IMR-90 (cell line): ENCODE data around the gene PLXDC2. TPM values are rescaled to one million over a fixed set of nuclear protein-coding genes. Genes with fewer than 3 reads are reported as not detected.

ENCODE experiments used
- ATAC-seq: fragments of 200-7000 bp; cut with Tn5 transposase; 2 replicates; pipeline ENCODE4 v1.9.1; 2020; ENCODE audit warnings: low read depth, mild to moderate bottlenecking, moderate library complexity
- BruUV-seq: library from RNA; stranded (reverse); fragments of 400-500 nt; replicated peaks from 2 replicates; lab custom pipeline; 2021; lab: Mats Ljungman, UMichigan
- CTCF ChIA-PET: fragments of 300-600 bp; formaldehyde crosslinking; extraction: SDS; loops from one replicate; lab custom pipeline; 2021; ENCODE audit warnings: antibody characterized with exemption; lab: Yijun Ruan, JAX
- POLR2A ChIA-PET: fragments of 300-600 bp; sonication (Branson Sonifier 250); formaldehyde crosslinking; loops from one replicate; lab custom pipeline; 2022; ENCODE audit warnings: antibody characterized with exemption; ENCODE audit not compliant: unreplicated experiment; lab: Charles Lee
- DNase-seq: peaks from one replicate; pipeline ENCODE4 v3.0.0; 2013
- H2AFZ ChIP-seq: replicated peaks from 2 replicates; pipeline ENCODE3; 2013; ENCODE audit warnings: low read length, mild to moderate bottlenecking; ENCODE audit not compliant: poor library complexity
- H2AK5ac ChIP-seq: 2 replicates; pipeline ENCODE4 v1.6.1; 2013; ENCODE audit warnings: low read depth, low read length, inconsistent platforms
- H2AK9ac ChIP-seq: replicated peaks from 2 replicates; pipeline ENCODE3; 2013; ENCODE audit warnings: mild to moderate bottlenecking, low read depth, low read length, moderate library complexity; ENCODE audit not compliant: poor library complexity
- H2BK120ac ChIP-seq: 2 replicates; pipeline ENCODE4 v1.6.1; 2013; ENCODE audit warnings: low read depth, low read length, inconsistent platforms
- H2BK15ac ChIP-seq: 3 replicates; pipeline ENCODE4 v1.6.1; 2013; ENCODE audit warnings: low read depth, low read length, inconsistent platforms
- H2BK20ac ChIP-seq: 2 replicates; pipeline ENCODE4 v1.6.1; 2013; ENCODE audit warnings: low read depth, mild to moderate bottlenecking, inconsistent platforms, low read length, moderate library complexity
- H2BK5ac ChIP-seq: 2 replicates; pipeline ENCODE4 v1.6.1; 2013; ENCODE audit warnings: mild to moderate bottlenecking, low read depth, low read length, inconsistent platforms; ENCODE audit not compliant: poor library complexity, severe bottlenecking
- H3K14ac ChIP-seq: replicated peaks from 2 replicates; pipeline ENCODE4 v1.6.1; 2013; ENCODE audit warnings: low read depth, low read length, inconsistent platforms
- H3K18ac ChIP-seq: 2 replicates; pipeline ENCODE4 v1.6.1; 2013; ENCODE audit warnings: low read depth, low read length, control low read depth
- H3K23ac ChIP-seq: 2 replicates; pipeline ENCODE4 v1.6.1; 2013; ENCODE audit warnings: low read depth, low read length, inconsistent platforms
- H3K27ac ChIP-seq: 2 replicates; pipeline ENCODE4 v1.5.1; 2013; ENCODE audit warnings: mild to moderate bottlenecking, control low read depth, low read length; ENCODE audit not compliant: insufficient read depth
- H3K27me3 ChIP-seq: 2 replicates; pipeline ENCODE4 v1.6.1; 2013; ENCODE audit warnings: low read length; ENCODE audit not compliant: control insufficient read depth, insufficient read depth
- H3K36me3 ChIP-seq: 2 replicates; pipeline ENCODE4 v1.6.1; 2013; ENCODE audit warnings: low read length, mixed read lengths; ENCODE audit not compliant: control insufficient read depth, insufficient read depth
- H3K4ac ChIP-seq: 2 replicates; pipeline ENCODE4 v1.6.1; 2013; ENCODE audit warnings: low read depth, low read length, inconsistent platforms
- H3K4me1 ChIP-seq: 2 replicates; pipeline ENCODE4 v1.6.1; 2013; ENCODE audit warnings: low read length, mixed read lengths; ENCODE audit not compliant: control insufficient read depth, insufficient read depth
- H3K4me2 ChIP-seq: 2 replicates; pipeline ENCODE4 v1.6.1; 2013; ENCODE audit warnings: low read depth, mild to moderate bottlenecking, control low read depth, low read length, moderate library complexity
- H3K4me3 ChIP-seq: 2 replicates; pipeline ENCODE4 v1.5.1; 2013; ENCODE audit warnings: low read depth, mild to moderate bottlenecking, control low read depth, low read length, moderate library complexity; ENCODE audit not compliant: insufficient read depth
- H3K56ac ChIP-seq: 2 replicates; pipeline ENCODE4 v1.6.1; 2013; ENCODE audit warnings: low read length, inconsistent platforms; ENCODE audit not compliant: insufficient read depth; ENCODE audit errors: extremely low read depth
- H3K79me1 ChIP-seq, 2 experiments: 2 replicates each; pipeline ENCODE4 v1.6.1; 2013; ENCODE audit warnings: low read length in 2 of 2, inconsistent platforms in 1 of 2, low read depth in 1 of 2
- H3K9ac ChIP-seq: 2 replicates; pipeline ENCODE4 v1.6.1; 2013; ENCODE audit warnings: low read depth, low read length, control low read depth
- H3K9me1 ChIP-seq: 2 replicates; pipeline ENCODE4 v1.6.1; 2013; ENCODE audit warnings: low read length, inconsistent platforms; ENCODE audit not compliant: insufficient read depth
- H3K9me3 ChIP-seq: 2 replicates; pipeline ENCODE4 v1.6.1; 2013; ENCODE audit warnings: low read length; ENCODE audit not compliant: control insufficient read depth, insufficient read depth
- H4K20me1 ChIP-seq: 2 replicates; pipeline ENCODE4 v1.6.1; 2013; ENCODE audit warnings: low read length, inconsistent platforms; ENCODE audit not compliant: insufficient read depth
- H4K5ac ChIP-seq: 2 replicates; pipeline ENCODE4 v1.6.1; 2013; ENCODE audit warnings: mild to moderate bottlenecking, low read depth, low read length, control low read depth
- H4K8ac ChIP-seq, 2 experiments: 2 replicates each; pipeline ENCODE4 v1.6.1; 2013; ENCODE audit warnings: low read depth in 2 of 2, low read length in 2 of 2, control low read depth in 1 of 2, inconsistent platforms in 1 of 2
- H4K91ac ChIP-seq: 2 replicates; pipeline ENCODE4 v1.6.1; 2013; ENCODE audit warnings: low read depth, low read length, inconsistent platforms; ENCODE audit not compliant: insufficient read depth
- BHLHE40 ChIP-seq: fragments of 150-350 bp; IDR thresholded peaks from 2 replicates; pipeline ENCODE4 v1.6.1; 2016; ENCODE audit warnings: mild to moderate bottlenecking, low read depth, low read length
- CEBPB ChIP-seq: IDR thresholded peaks from 2 replicates; pipeline ENCODE4 v1.6.1; 2012; ENCODE audit warnings: low read depth, low read length, improper control_type of control experiment
- FOS ChIP-seq: fragments of 150-350 bp; IDR thresholded peaks from 2 replicates; pipeline ENCODE4 v1.6.1; 2016; ENCODE audit warnings: low read depth, low read length
- RAD21 ChIP-seq: IDR thresholded peaks from 2 replicates; pipeline ENCODE4 v1.6.1; 2012; ENCODE audit warnings: low read length, improper control_type of control experiment
- RCOR1 ChIP-seq: IDR thresholded peaks from 2 replicates; pipeline ENCODE4 v1.6.1; 2012; ENCODE audit warnings: mild to moderate bottlenecking, low read length, improper control_type of control experiment; ENCODE audit not compliant: insufficient replicate concordance
- RFX5 ChIP-seq: IDR thresholded peaks from 2 replicates; pipeline ENCODE4 v1.8.0; 2012; ENCODE audit warnings: low read depth, mild to moderate bottlenecking, low read length, moderate library complexity
- WGBS, 2 experiments: methylation state at CpG; one replicate each; pipeline versions ENCODE4 v1.1.5 to v1.1.7; 2013; ENCODE audit warnings: missing lambda C conversion rate in 2 of 2; ENCODE audit not compliant: insufficient read length in 1 of 2; ENCODE audit errors: extremely low coverage in 2 of 2; 5-methylcytosine and 5-hydroxymethylcytosine counted together
- dilution Hi-C: fragments of 300-500 bp; cut with HindIII; formaldehyde crosslinking; loops from one replicate; pipeline ENCODE4 v1.14.3; 2018; ENCODE audit warnings: low sequenced_read_pairs; ENCODE audit not compliant: unreplicated experiment
- in situ Hi-C: fragments of 300-500 bp; cut with MboI; formaldehyde crosslinking; loops from 3 replicates; pipeline ENCODE4 v1.14.3; 2019; ENCODE audit warnings: low sequenced_read_pairs, inconsistent platforms, mixed read lengths
- intact Hi-C: fragments of 100-400 bp; cut with micrococcal nuclease; formaldehyde crosslinking; loops from 2 replicates; pipeline ENCODE4 v1.10.0; 2022
- polyA plus RNA-seq, 3 experiments: library from polyadenylated mRNA; depleted of rRNA; stranded (reverse); fragments of >200 nt; gene quantifications; 2 replicates each; pipeline ENCODE4 v1.2.3, GENCODE V29; 2012; ENCODE audit warnings: low replicate concordance in 1 of 3
- total RNA-seq: library from RNA; depleted of rRNA; stranded (reverse); fragments of >200 nt; gene quantifications from 2 replicates; pipeline ENCODE4 v1.2.3, GENCODE V29; 2012

PLXDC2 gene
- total and polyA plus RNA-seq, 2 of the 4 experiments (the other 2 are of a cell fraction): 3.2 to 6.1 TPM

DNA sequence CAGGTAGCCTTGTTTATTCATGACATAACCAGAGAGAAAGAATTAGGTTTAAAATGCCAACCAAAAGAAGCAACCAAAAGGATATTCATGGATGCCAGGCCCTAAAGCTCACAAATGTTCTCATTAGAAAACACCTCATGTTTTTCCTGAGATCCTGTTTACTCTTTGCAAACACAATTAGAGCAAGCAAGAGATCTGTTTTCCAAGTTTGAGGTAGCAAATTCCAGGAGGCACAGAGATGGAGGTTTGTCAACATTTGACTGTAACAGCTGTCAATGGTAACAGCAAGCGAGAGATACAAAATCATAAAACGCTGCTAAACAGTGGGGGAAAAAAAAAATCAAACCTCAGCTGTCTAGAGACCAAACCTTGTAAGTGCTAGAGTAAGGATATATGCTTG, 182.2 kb downstream of the PLXDC2 start:
- TF ChIP-seq FOS: no peak
- no peak for TF ChIP-seq RCOR1
- TF ChIP-seq BHLHE40: no peak
- TF ChIP-seq RAD21: no peak
- TF ChIP-seq CEBPB: no peak
- no peak for TF ChIP-seq RFX5
- Histone ChIP-seq H3K9ac (no peak overlapping the region), H3K9me1 (no peaks in the 10 kb centered on the region), H2AFZ (no peak overlapping the region), H3K4me2 (no peak overlapping the region), H4K91ac (no peak overlapping the region), H3K36me3 (peaks cover 3% of the 10 kb centered on the region; the same call in 1 of the 2 replicates), H3K79me1 (no peaks in the 10 kb centered on the region; a peak in 1 of 4 replicates), H2BK120ac (no peak overlapping the region), H3K4me1 (no peaks in the 10 kb centered on the region; the same call in 1 of the 2 replicates), H2BK5ac (no peak overlapping the region), H2AK9ac (no peak overlapping the region), H3K14ac (no peak overlapping the region), H4K5ac (no peak overlapping the region), H2AK5ac (no peak overlapping the region), H3K4me3 (no peak overlapping the region), H4K20me1 (no peaks in the 10 kb centered on the region), H3K27ac (no peak overlapping the region), H3K27me3 (no peaks in the 10 kb centered on the region), H3K23ac (no peak overlapping the region), H4K8ac (no peak overlapping the region), H3K56ac (no peak overlapping the region), H3K18ac (no peak overlapping the region), H3K4ac (no peak overlapping the region), H2BK20ac (no peak overlapping the region), H3K9me3 (no peaks in the 10 kb centered on the region), H2BK15ac (no peak overlapping the region)
- POLR2A ChIA-PET: no interaction called here
- intact Hi-C loops: no loop called here
- DNase-seq: no peak
- no CpG with 5 or more reads among the region's 2 CpGs for WGBS, 2 experiments
- CTCF ChIA-PET: interaction anchor here (0.5 kb wide), 1 partner anchor 613 kb away, joined by 4 read pairs; no protein-coding TSS in a partner anchor
- BruUV-seq: no TSS peak
- ATAC-seq: no peak
- in situ Hi-C loops: no loop called here
- dilution Hi-C loops: no loop called here
